ENCODE measurements around the gene CUX1.
"Not testable (repeated sequence)": the region's sequence is repeated elsewhere in the genome, so short reads cannot be mapped to it uniquely, and the experiment has no call there.

Gene CUX1

GRCh38 chr7:102296514-102296913 lies 479.1 kb downstream of the CUX1 start:
- H3K9me3 Mint-ChIP-seq: no peaks in the 10 kb centered on the region
- H3K36me3 Mint-ChIP-seq (ENCODE audit: low read depth): no peaks in the 10 kb centered on the region
- no peak overlapping the region for H3K27ac Mint-ChIP-seq
- H3K4me3 Mint-ChIP-seq: no peak overlapping the region
- peaks cover 22% of the 10 kb centered on the region for H3K27me3 Mint-ChIP-seq (ENCODE audit: low read depth, poor library complexity)
- no peak for TF ChIP-seq CTCF (IDR thresholded peaks at IDR 0.05)
- DNase-seq: no peak
- H3K4me1 Mint-ChIP-seq: peaks cover 35% of the 10 kb centered on the region

GRCh38 chr7:102297487-102298218 lies 480.2 kb downstream of the CUX1 start:
- TF ChIP-seq CTCF (IDR thresholded peaks at IDR 0.05): no peak
- Mint-ChIP-seq H3K4me3 (no peak overlapping the region), H3K27me3 (ENCODE audit: low read depth, poor library complexity) (peaks cover 18% of the 10 kb centered on the region), H3K36me3 (ENCODE audit: low read depth) (no peaks in the 10 kb centered on the region), H3K9me3 (no peaks in the 10 kb centered on the region), H3K4me1 (peaks cover 31% of the 10 kb centered on the region), H3K27ac (no peak overlapping the region)
- DNase-seq: no peak

GRCh38 chr7:102300643-102301221 lies 483.3 kb downstream of the CUX1 start:
- peak; percentile 80 for DNase-seq
- Mint-ChIP-seq H3K9me3 (no peaks in the 10 kb centered on the region), H3K27ac (no peak overlapping the region), H3K27me3 (ENCODE audit: low read depth, poor library complexity) (peaks cover 18% of the 10 kb centered on the region), H3K4me3 (no peak overlapping the region), H3K4me1 (peaks cover 8% of the 10 kb centered on the region), H3K36me3 (ENCODE audit: low read depth) (no peaks in the 10 kb centered on the region)
- peak; percentile 51 for TF ChIP-seq CTCF (IDR thresholded peaks at IDR 0.05)

GRCh38 chr7:102301367-102301766 lies 483.9 kb downstream of the CUX1 start:
- H3K4me1 Mint-ChIP-seq; H3K36me3 Mint-ChIP-seq (ENCODE audit: low read depth); H3K4me3 Mint-ChIP-seq; H3K9me3 Mint-ChIP-seq; DNase-seq; H3K27ac Mint-ChIP-seq: not testable (repeated sequence)
- peaks cover 18% of the 10 kb centered on the region for H3K27me3 Mint-ChIP-seq (ENCODE audit: low read depth, poor library complexity)

- H3K27ac Mint-ChIP-seq: no peak overlapping the region
Measured at GRCh38 chr7:102302025-102302424, 484.6 kb downstream of the CUX1 start.

More at GRCh38 chr7:102302025-102302424, 484.6 kb downstream of the CUX1 start:
- Mint-ChIP-seq H3K36me3 (ENCODE audit: low read depth) (no peaks in the 10 kb centered on the region), H3K4me1 (peaks cover 4% of the 10 kb centered on the region), H3K9me3 (no peaks in the 10 kb centered on the region), H3K4me3 (no peak overlapping the region), H3K27me3 (ENCODE audit: low read depth, poor library complexity) (peaks cover 15% of the 10 kb centered on the region)
- DNase-seq: no peak
- TF ChIP-seq CTCF (IDR thresholded peaks at IDR 0.05): no peak
